Choroid plexus epithelial cell (primary cell): ENCODE measurements around the gene KCTD5.

Experiments
- DNase-seq: peaks from one replicate; pipeline ENCODE4 v3.0.0-alpha.2; 2010; ENCODE audit warnings: low read depth
- H3K4me3 ChIP-seq: 2 replicates; pipeline ENCODE4 v1.5.1; 2011; ENCODE audit warnings: low read depth, mild to moderate bottlenecking, control low read depth, low read length, moderate library complexity
- CTCF ChIP-seq: conservative IDR thresholded peaks from 2 replicates; pipeline ENCODE4 v1.5.1; 2011; ENCODE audit warnings: low read depth, mild to moderate bottlenecking, control low read depth, inconsistent platforms, low read length, moderate library complexity

The KCTD5 gene

GRCh38 chr16:2699791-2700600 is 17.7 kb downstream of the KCTD5 start:
- no peak for TF ChIP-seq CTCF
- DNase-seq, result no peak
- H3K4me3 ChIP-seq, result no peak overlapping the region

- DNase-seq, result no peak
- no peak overlapping the region for H3K4me3 ChIP-seq
- TF ChIP-seq CTCF, result no peak
These were observed 18.5 kb downstream of the KCTD5 start for GRCh38 chr16:2700786-2701185.

GRCh38 chr16:2701272-2701671 is 18.9 kb downstream of the KCTD5 start:
- no peak overlapping the region for H3K4me3 ChIP-seq

GRCh38 chr16:2701713-2702437 is 19.6 kb downstream of the KCTD5 start:
- H3K4me3 ChIP-seq, result no peak overlapping the region
- no peak for TF ChIP-seq CTCF
- DNase-seq, result no peak

More at GRCh38 chr16:2701272-2701671, 18.9 kb downstream of the KCTD5 start:
- no peak for DNase-seq
- TF ChIP-seq CTCF, result no peak

GRCh38 chr16:2702438-2702825 is 20.1 kb downstream of the KCTD5 start:
- no peak overlapping the region for H3K4me3 ChIP-seq
- TF ChIP-seq CTCF, result no peak
- no peak for DNase-seq

GRCh38 chr16:2702871-2703745 is 20.8 kb downstream of the KCTD5 start:
- no peak for TF ChIP-seq CTCF
- no peak overlapping the region for H3K4me3 ChIP-seq
- no peak for DNase-seq
